H4 (cell line): ENCODE measurements around the gene KLHL35. TPM values are rescaled to one million over a fixed set of nuclear protein-coding genes. Genes with fewer than 3 reads are reported as not detected.

Experiments
- DNase-seq: peaks from one replicate; pipeline ENCODE4 v3.0.0-alpha.2; 2015; ENCODE audit warnings: low spot score
- total RNA-seq: library from RNA; depleted of rRNA; stranded (reverse); fragments of >200 nt; shearing (Covaris generic); gene quantifications from 2 replicates; pipeline ENCODE4 v1.2.3, GENCODE V29; 2014

The KLHL35 gene
- total RNA-seq, 1 experiment from 2014 or later: not detected

DNA sequence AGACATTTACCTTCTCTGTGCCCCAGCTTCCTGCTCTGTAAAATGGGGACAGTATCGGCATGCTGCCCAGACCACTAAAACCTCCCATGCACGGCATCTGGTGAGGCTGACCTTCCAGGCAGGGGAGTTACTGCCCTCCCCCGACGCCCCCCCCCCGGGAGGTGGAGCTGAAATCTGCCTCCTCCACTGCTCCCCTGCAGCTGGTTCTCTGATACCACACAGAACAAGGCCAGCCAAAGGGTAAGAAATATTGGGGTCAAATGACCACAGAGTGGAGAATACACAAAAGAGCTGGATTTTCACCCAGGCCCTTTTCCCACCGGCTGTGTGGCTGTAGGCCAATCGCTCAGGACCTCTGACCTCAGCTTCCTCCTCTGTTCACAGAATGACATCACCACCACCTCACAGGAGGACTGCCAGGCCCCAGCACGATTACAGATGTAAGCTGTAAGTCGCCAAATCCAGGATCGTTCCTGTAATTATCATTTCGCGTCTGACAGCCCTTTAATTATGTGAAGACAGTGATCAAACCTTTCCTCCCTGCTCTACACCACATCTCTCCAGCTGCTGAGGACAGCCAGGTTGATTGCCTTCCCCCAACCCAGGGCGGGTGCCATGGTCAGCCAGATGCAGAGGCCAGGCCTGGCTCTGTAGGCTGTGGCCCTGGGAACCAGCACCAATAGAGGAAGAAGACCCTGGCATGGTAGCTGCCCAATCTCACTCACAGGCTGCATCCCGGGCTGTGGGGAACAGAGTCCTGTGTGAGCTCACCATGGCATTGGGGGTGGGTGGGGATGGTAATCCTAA lies 35.7 kb upstream of the KLHL35 start:
- no peak for DNase-seq

DNA sequence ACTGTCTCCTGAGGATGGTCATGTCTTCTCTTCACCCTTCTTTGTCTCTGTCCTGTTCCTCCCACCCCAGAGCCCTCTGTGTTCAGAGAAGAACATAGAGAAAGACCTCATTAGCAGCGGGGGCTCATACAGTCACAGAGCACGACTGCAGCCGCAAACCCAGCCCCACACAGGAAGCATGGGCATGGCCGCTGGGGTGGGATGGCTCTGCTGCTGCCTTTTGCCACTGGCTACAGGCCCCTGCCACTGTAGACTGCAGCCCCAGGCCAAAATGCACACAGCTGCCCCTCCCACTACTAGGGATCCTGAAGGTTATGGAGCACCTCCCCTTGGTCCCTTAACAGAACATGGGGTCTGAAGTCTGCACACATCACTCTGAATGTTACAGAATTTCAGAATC lies 34.9 kb upstream of the KLHL35 start:
- no peak for DNase-seq

DNA sequence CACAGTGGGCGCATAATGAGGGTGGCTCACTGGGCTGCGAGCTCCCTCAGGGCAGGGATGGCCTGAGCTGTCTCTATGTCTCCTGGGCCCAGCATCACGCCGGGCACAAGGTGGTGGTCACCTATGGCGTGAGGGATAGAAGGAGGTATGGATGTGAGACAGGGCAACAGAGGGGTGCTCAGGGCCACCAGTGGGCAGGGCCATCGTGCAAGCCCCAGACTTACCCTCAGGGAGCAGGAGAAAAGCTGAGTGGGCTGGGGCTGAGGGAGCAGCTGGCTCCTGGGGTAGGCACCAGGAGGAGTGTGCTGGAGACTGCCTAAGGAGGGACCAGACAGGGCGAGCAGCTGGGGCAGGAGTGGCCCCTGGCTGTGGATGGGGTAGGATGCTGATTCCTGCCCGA lies 34.3 kb upstream of the KLHL35 start:
- no peak for DNase-seq

- no peak for DNase-seq
These were observed 32.9 kb upstream of the KLHL35 start for GRCh38 chr11:75465701-75466531.

DNA sequence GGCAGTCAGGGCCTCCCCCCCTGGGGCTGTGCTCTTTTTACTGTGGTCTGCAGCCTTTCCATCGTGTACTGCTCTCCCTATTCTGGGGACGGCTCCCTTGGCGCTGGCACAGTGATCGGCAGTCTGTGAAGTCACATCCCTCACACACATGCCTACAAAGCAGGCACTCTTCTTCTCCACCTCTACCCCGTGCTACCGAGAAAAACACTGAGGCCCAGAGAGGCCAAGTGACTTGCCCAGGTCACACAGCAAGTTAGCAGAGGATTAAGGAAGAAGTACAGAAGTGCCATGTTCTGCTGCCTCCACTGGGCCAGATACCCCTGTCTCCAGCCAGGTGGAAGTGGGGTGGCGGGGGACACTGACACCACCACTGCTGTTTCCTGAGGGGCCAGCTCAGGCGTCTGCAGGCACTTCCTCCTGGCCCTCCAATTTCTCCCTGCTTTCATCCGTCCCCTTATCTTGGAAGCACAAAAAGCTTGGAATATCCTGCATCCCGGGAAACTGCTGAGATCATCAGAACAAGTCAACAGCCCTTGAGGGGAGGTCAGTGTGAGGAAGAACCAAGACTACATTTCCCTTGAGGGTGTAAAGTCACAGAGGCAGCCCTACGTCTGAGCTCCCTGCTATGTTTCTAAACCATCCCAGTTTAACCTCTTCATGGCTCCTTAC lies 30.2 kb upstream of the KLHL35 start:
- no peak for DNase-seq

GRCh38 chr11:75462117-75462653 lies 29.2 kb upstream of the KLHL35 start:
- no peak for DNase-seq

- DNase-seq: no peak
These were observed 28.1 kb upstream of the KLHL35 start for GRCh38 chr11:75461151-75461550.

DNA sequence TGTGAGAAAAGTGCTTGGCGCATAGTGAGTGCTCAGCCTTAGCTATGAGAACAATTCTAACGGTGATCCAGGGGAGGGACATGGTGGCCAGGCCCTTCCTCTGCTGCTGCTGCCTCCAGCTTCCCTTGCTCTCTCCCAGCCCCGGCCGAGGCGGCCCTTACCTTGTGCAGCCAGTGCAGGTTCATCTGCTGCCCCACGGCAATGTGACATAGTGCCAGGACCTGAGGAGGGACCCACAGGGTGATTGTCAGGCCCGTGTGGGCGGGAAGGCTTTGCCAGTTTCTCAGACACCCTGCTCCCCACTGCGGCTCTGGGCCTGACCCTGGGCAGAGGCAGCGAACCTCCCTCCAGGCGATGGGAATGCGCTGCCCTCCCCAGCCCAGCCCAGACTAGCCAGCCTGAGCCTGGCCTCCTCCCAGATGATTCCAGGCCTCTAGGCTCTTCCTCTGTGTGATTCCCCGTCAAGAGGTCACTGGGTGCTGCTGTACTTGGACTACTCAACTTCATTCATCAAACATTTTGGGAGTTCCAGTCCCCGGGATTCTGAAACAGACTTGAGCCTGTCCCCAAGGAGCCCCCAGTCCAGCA lies 23.7 kb upstream of the KLHL35 start:
- DNase-seq: no peak

GRCh38 chr11:75454987-75455386 lies 22.0 kb upstream of the KLHL35 start:
- no peak for DNase-seq

- no peak for DNase-seq
These were observed 21.1 kb upstream of the KLHL35 start for GRCh38 chr11:75453916-75454655.

DNA sequence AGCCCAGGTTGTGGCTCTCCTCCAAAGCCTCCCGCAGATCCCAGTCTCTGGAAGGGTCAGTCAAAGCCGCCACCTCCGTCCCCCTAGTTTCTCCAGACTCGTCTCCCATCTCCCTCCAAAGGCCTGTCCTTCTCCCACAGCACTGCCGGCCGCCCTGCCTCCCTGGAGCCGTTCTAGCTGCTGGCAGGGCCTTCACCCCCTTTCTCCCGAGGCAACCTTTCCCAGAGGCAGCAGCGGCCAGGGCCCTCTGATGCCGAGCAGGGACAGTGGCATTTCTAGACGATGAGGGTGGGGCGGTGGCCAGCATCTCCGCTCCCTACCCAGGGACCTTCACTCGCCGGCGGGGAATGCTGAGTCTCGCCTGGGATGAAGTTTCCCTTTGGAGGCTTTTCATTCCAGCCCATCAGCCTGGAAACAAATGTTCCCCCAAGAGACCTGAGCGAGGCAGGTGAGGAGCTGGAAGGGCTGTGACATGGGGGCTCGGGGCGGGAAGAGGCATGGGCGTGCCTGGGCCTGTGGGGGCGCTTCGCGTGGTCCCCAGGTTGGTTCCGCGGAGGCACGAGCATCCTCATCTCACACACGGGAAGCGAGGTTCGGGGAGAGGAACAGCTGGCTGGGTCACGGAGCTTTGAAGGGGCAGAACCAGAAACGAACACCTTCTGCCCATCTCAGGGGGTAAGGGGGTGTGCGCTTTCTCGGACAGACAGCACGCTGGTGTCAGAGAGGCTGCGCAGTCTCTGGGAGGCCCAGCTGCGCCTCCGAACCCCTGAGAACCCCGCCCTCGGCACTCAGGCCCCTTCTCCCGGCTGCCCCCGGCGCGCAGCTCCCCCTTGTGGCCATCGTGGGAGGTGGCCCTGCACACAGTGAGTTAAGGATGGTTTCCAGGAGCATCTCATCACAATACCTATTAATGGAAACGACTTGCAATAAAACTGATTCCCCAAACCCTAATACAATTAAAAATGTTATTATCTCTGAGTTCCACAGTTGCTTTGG lies 18.1 kb upstream of the KLHL35 start:
- no peak for DNase-seq

DNA sequence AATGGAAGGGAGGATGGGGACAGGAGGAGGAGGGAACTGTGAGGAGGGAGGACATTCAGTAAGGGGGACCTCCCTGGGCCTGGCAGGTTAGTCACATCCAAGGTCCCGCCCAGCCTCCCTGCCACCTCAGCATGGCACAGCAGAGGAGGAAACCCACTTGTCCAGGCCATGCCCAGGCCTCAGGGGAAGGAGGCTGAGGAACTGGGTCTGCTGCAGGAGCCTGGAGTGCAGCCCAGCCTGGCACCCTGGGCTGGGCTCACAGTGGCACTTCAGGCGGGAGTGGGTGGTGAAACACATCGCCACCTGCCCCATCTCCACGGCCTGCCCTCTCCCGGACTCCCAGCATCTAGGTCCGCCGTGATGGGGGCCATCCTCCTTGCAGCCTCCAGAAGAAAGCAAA lies 17.2 kb upstream of the KLHL35 start:
- DNase-seq: no peak

DNA sequence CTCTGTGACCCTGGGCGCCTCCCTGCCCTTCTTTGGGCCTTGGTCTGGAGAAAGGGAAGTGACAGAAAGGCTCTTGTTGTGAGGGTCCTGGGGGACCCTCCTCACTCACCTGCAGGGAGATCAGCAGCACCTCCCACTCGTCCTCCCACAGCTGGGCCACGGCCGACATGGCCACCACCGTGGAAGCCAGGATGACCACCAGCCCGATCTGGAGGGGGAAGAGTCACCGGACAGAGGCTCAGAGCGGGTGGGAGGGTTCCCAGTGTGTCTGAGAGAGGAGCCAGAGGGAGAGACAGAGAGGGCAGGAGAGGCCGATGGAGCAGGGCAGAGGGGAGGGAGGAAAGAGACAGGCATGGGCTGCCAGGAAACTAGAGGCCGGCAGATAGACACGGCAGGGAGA lies 16.8 kb upstream of the KLHL35 start:
- no peak for DNase-seq

DNA sequence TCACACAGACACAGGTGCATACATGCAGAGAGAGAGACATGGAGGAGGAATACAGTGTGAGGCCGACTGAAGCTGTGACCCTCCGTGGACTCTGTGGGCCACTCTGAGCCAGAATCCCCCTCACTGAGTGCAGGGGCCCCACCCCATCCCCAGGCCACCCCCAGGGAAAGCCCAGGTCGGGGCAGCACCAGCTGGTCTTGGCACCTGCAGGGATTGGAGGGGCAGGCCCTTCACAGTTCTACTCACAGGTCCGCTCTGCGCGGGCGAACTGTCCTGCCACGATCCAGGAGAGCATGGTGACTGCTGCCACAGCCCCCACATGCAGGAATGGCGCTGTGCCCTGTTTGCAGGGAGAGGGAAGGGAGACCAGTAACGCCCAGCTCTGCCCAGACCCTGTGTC lies 16.3 kb upstream of the KLHL35 start:
- no peak for DNase-seq

DNA sequence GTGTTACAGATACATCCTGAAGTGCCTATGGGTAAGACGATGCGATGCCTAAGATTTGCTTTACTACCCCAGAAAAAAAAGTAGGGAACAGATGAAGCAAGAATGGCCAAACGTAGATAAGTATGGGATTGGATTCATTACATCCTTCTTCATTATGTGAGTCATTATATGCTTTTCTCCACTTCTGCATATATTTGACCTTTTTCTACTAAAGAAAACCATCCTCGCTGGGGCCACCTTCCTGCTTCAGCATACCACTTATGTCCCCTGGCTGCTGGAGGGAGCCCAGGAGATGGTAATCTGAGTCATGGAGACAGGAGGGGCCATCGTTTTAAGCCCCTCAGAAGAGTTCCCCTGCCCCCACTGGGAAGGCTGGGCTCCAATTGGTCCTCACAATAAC lies 14.4 kb upstream of the KLHL35 start:
- DNase-seq: no peak

- peak; percentile 53 for DNase-seq
These were observed 12.4 kb upstream of the KLHL35 start for GRCh38 chr11:75445315-75445953.

DNA sequence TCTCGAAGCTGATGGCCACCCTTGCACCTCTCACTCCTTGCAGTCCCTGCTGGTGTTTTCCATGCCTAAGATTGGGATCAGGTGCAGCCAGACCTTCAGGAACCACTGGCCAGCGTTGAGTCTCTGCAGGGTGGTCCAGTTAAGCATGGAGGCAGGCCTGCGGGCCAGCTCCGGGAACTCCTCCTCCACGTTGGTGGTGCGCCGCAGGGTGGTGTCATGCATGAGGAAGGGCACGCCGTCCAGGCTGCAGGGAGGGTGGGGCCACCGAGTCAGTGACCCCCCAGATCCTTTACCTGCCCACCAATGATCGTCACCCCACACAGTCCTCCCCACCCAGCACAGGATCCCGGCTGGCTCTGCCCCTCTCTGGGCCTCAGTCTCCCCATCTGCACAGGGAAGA lies 10.0 kb upstream of the KLHL35 start:
- DNase-seq: no peak

- no peak for DNase-seq
These were observed 9.3 kb upstream of the KLHL35 start for GRCh38 chr11:75442161-75442885.

DNA sequence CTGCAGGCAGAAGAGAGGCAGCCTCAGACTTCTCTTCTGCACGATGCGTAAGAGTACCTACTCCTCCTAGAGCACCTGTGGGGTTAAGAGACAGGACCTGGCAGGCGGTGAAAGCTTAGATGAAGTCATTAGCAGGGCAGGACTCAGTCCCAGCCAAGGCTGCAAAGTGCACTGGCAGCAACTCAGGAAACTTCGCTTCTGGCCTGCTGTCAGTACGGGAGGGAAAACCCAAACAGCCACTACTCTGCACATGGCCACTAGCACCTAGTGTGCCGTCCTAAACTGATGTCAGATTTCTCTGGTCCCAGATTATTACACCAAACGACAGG lies 8.8 kb upstream of the KLHL35 start:
- no peak for DNase-seq
